Measurements from ENCODE around the gene CXXC4. TPM values are rescaled to one million over a fixed set of nuclear protein-coding genes. Genes with fewer than 3 reads are reported as not detected.

The CXXC4 gene
- total RNA-seq, 1 experiment from 2014 or later = 4.2 TPM

DNA sequence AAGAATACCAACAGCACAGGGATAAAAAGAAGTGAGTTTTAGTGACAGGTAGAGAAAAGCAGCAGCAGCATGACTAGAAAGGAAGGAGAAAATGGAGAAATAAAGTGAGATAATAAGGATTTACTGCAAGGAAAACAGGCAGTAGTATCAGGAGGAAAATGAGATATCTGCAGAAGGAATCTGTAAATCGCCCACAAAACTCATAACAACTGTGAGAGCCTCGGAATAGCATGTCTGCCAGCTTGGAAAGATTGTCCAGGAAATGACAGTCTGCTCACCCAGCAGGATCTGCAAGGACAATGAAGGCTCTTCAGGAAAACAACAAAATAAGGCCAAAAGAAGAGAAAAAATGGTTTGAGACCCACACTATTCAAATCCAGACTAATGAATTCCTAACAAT lies 47.4 kb downstream of the CXXC4 start:
- Histone ChIP-seq H2BK12ac (ENCODE audit: insufficient read length, low read depth, low read length) (no peak overlapping the region), H3K23ac (ENCODE audit: insufficient read length, low read depth, low read length) (no peak overlapping the region), H4K8ac (replicated peaks; ENCODE audit: insufficient read length, low read depth, low read length) (no peak overlapping the region), H3T11ph (ENCODE audit: low read length) (no peak overlapping the region), H3K27ac (ENCODE audit: insufficient read length, low read depth, low read length) (no peak overlapping the region), H3K9ac (ENCODE audit: extremely low read depth, insufficient read length, low read length) (no peak overlapping the region), H3K4ac (ENCODE audit: low read depth, low read length) (no peak overlapping the region), H3K4me2 (ENCODE audit: insufficient read depth, insufficient read length, low read length) (no peak overlapping the region), H3K4me1 (ENCODE audit: insufficient read depth, low read length) (peaks cover 2% of the 10 kb centered on the region; the same call in 1 of the 2 replicates), H2BK120ac (ENCODE audit: low read depth, low read length, poor library complexity, severe bottlenecking) (no peak overlapping the region), H2AK5ac (ENCODE audit: insufficient read length, low read length) (no peak overlapping the region), H3K79me1 (ENCODE audit: insufficient read depth, low read depth, low read length, poor library complexity, severe bottlenecking) (no peaks in the 10 kb centered on the region), H3K9me3 (ENCODE audit: control insufficient read depth, low read depth, low read length) (no peaks in the 10 kb centered on the region), H2BK20ac (ENCODE audit: low read depth, low read length, poor library complexity, severe bottlenecking) (no peak overlapping the region), H4K91ac (ENCODE audit: insufficient read length, low read depth, low read length) (no peak overlapping the region), H3K27me3 (ENCODE audit: insufficient read depth, low read length) (no peaks in the 10 kb centered on the region), H4K20me1 (ENCODE audit: control insufficient read depth, insufficient read depth, insufficient read length) (no peaks in the 10 kb centered on the region), H3K56ac (ENCODE audit: insufficient read length, low read depth, low read length) (no peak overlapping the region), H2AFZ (ENCODE audit: low read length) (no peak overlapping the region), H2BK5ac (ENCODE audit: insufficient read length, low read length) (no peak overlapping the region), H3K18ac (ENCODE audit: insufficient read length, low read depth, low read length) (no peak overlapping the region), H3K79me2 (ENCODE audit: insufficient read depth, low read length) (no peaks in the 10 kb centered on the region), H4K5ac (ENCODE audit: insufficient read length, low read depth, low read length) (no peak overlapping the region), H3K23me2 (ENCODE audit: insufficient read length, low read depth, low read length, poor library complexity, severe bottlenecking) (no peaks in the 10 kb centered on the region), H2BK15ac (ENCODE audit: low read depth, low read length) (no peak overlapping the region), H3K14ac (ENCODE audit: insufficient read depth, low read length) (no peak overlapping the region)
- H3K27me3 Mint-ChIP-seq (ENCODE audit: low read depth) = no peaks in the 10 kb centered on the region
- no peaks in the 10 kb centered on the region; a peak in 1 of 5 replicates for H3K9me3 Mint-ChIP-seq
- no CpG with 5 or more reads among the region's 2 CpGs for WGBS (ENCODE audit: extremely low coverage, insufficient read length, low lambda C conversion rate)
- peaks cover 7 to 8% of the 10 kb centered on the region in 2 experiments for H3K4me1 Mint-ChIP-seq
- H3K27ac Mint-ChIP-seq = no peak overlapping the region
- H3K4me3 Mint-ChIP-seq = no peak overlapping the region
- no peak for DNase-seq
- no peaks in the 10 kb centered on the region for H3K36me3 Mint-ChIP-seq (ENCODE audit: insufficient read depth in 1 of 3, low read depth in 3 of 3)
- TF ChIP-seq, protein P1, sequence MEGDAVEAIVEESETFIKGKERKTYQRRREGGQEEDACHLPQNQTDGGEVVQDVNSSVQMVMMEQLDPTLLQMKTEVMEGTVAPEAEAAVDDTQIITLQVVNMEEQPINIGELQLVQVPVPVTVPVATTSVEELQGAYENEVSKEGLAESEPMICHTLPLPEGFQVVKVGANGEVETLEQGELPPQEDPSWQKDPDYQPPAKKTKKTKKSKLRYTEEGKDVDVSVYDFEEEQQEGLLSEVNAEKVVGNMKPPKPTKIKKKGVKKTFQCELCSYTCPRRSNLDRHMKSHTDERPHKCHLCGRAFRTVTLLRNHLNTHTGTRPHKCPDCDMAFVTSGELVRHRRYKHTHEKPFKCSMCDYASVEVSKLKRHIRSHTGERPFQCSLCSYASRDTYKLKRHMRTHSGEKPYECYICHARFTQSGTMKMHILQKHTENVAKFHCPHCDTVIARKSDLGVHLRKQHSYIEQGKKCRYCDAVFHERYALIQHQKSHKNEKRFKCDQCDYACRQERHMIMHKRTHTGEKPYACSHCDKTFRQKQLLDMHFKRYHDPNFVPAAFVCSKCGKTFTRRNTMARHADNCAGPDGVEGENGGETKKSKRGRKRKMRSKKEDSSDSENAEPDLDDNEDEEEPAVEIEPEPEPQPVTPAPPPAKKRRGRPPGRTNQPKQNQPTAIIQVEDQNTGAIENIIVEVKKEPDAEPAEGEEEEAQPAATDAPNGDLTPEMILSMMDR (conservative IDR thresholded peaks at IDR 0.05) = no peak
